ENCODE measurements around the gene TUBGCP4. TPM values are rescaled to one million over a fixed set of nuclear protein-coding genes. Genes with fewer than 3 reads are reported as not detected.

Gene TUBGCP4
- total RNA-seq, 1 donor from 2014 or later, result 8.5 TPM

Other genes with a start within 250 kb of the TUBGCP4 start
- gene TMEM62, start 237.5 kb upstream of the TUBGCP4 start, total RNA-seq, result 11.4 and 12.7 TPM in 2 replicates
- gene CCNDBP1, start 185.7 kb upstream of the TUBGCP4 start, total RNA-seq, result 75.9 and 81.0 TPM in 2 replicates
- not detected in 2 replicates for gene EPB42, start 150.1 kb upstream of the TUBGCP4 start, total RNA-seq
- gene TGM5, start 104.2 kb upstream of the TUBGCP4 start, total RNA-seq, result not detected in 2 replicates
- not detected in 2 replicates for gene TGM7, start 68.8 kb upstream of the TUBGCP4 start, total RNA-seq
- gene LCMT2, start 40.5 kb upstream of the TUBGCP4 start, total RNA-seq, result 2.8 and 6.1 TPM in 2 replicates
- 12.6 and 12.8 TPM in 2 replicates for gene ZSCAN29, start 58 bp upstream of the TUBGCP4 start, total RNA-seq
- gene TP53BP1, start 122.1 kb downstream of the TUBGCP4 start, total RNA-seq, result 42.6 and 43.1 TPM in 2 replicates
- gene MAP1A, start 146.5 kb downstream of the TUBGCP4 start, total RNA-seq, result under 0.01 and 0.13 TPM in 2 replicates
- 11.6 and 23.8 TPM in 2 replicates for gene PPIP5K1, start 219.1 kb downstream of the TUBGCP4 start, total RNA-seq
- gene CKMT1B, start 222.9 kb downstream of the TUBGCP4 start, total RNA-seq, result not detected in 2 replicates
- gene STRC, start 247.7 kb downstream of the TUBGCP4 start, total RNA-seq, result 0.13 TPM in 1 of 2 replicates, not detected in the other

Data from dermis microvascular lymphatic vessel endothelial cell (primary cell).